ENCODE measurements around the gene RADIL.

RADIL gene

GRCh38 chr7:4861673-4862072 lies 21.8 kb downstream of the RADIL start, which contains the start of gene PAPOLB:
Gene PAPOLB (minus strand): TSS chr7:4862030. CDS start chr7:4861810, 220 bp downstream.
- Histone ChIP-seq H3K36me3 (replicated peaks) (no peaks in the 10 kb centered on the region), H3K27ac (no peak within 1 kb of the TSS), H3K27me3 (replicated peaks) (no peaks in the 10 kb centered on the region), H3K4me3 (ENCODE audit: low read depth, low read length) (peak within 1 kb of the TSS; percentile 49)
- in situ Hi-C loops (cut with HindIII; ENCODE audit: low pct_ligation_motif_present, low sequenced_read_pairs): no loop called here
- no peak for TF ChIP-seq CTCF (IDR thresholded peaks at IDR 0.05; ENCODE audit: low read depth, low read length, missing control alignments)
- no peak for DNase-seq

- Histone ChIP-seq H3K4me3 (ENCODE audit: low read depth, low read length) (peak overlapping the region; percentile 49), H3K27ac (no peak overlapping the region), H3K27me3 (replicated peaks) (no peaks in the 10 kb centered on the region), H3K36me3 (replicated peaks) (no peaks in the 10 kb centered on the region)
- TF ChIP-seq CTCF (IDR thresholded peaks at IDR 0.05; ENCODE audit: low read depth, low read length, missing control alignments): no peak
- DNase-seq: no peak
- in situ Hi-C loops (cut with HindIII; ENCODE audit: low pct_ligation_motif_present, low sequenced_read_pairs): no loop called here
Measured at GRCh38 chr7:4861227-4861626, 22.3 kb downstream of the RADIL start.

- no peak overlapping the region for H3K4me3 ChIP-seq (ENCODE audit: low read depth, low read length)
- in situ Hi-C loops (cut with HindIII; ENCODE audit: low pct_ligation_motif_present, low sequenced_read_pairs): no loop called here
- DNase-seq: no peak
- no peaks in the 10 kb centered on the region for H3K36me3 ChIP-seq (replicated peaks)
- H3K27ac ChIP-seq: no peak overlapping the region
- H3K27me3 ChIP-seq (replicated peaks): no peaks in the 10 kb centered on the region
- TF ChIP-seq CTCF (IDR thresholded peaks at IDR 0.05; ENCODE audit: low read depth, low read length, missing control alignments): no peak
Measured at GRCh38 chr7:4857189-4857588, 26.3 kb downstream of the RADIL start.

GRCh38 chr7:4856336-4857057 lies 27.0 kb downstream of the RADIL start:
- Histone ChIP-seq H3K4me3 (ENCODE audit: low read depth, low read length) (no peak overlapping the region), H3K36me3 (replicated peaks) (no peaks in the 10 kb centered on the region), H3K27ac (no peak overlapping the region), H3K27me3 (replicated peaks) (no peaks in the 10 kb centered on the region)
- DNase-seq: no peak
- TF ChIP-seq CTCF (IDR thresholded peaks at IDR 0.05; ENCODE audit: low read depth, low read length, missing control alignments): no peak
- in situ Hi-C loops (cut with HindIII; ENCODE audit: low pct_ligation_motif_present, low sequenced_read_pairs): no loop called here

- H3K36me3 ChIP-seq (replicated peaks): no peaks in the 10 kb centered on the region
- H3K4me3 ChIP-seq (ENCODE audit: low read depth, low read length): no peak overlapping the region
- H3K27ac ChIP-seq: no peak overlapping the region
- in situ Hi-C loops (cut with HindIII; ENCODE audit: low pct_ligation_motif_present, low sequenced_read_pairs): no loop called here
- TF ChIP-seq CTCF (IDR thresholded peaks at IDR 0.05; ENCODE audit: low read depth, low read length, missing control alignments): no peak
- no peak for DNase-seq
- no peaks in the 10 kb centered on the region for H3K27me3 ChIP-seq (replicated peaks)
Measured at GRCh38 chr7:4854916-4855315, 28.6 kb downstream of the RADIL start.

All from brain microvascular endothelial cell (primary cell).